K562 (cell line): ENCODE data around the gene BACE1-AS. TPM values are rescaled to one million over a fixed set of nuclear protein-coding genes. Genes with fewer than 3 reads are reported as not detected.

Experiments
- ATF4 ChIP-seq: fragments of 450-650 bp; formaldehyde crosslinking; IDR thresholded peaks from 2 replicates; pipeline ENCODE4 v1.4.0; 2022; ENCODE audit warnings: mild to moderate bottlenecking, moderate library complexity
- BRF2 ChIP-seq: IDR thresholded peaks from 3 replicates; pipeline ENCODE4 v1.6.1; 2011; ENCODE audit warnings: borderline replicate concordance, mild to moderate bottlenecking; ENCODE audit not compliant: insufficient read length, insufficient read depth
- EGR1 ChIP-seq: fragments of 450-650 bp; conservative IDR thresholded peaks from 2 replicates; pipeline ENCODE4 v1.6.1; 2017; ENCODE audit warnings: mild to moderate bottlenecking
- FOXK2 ChIP-seq, 2 experiments: fragments of 450-650 bp; IDR thresholded peaks in 1 of 2; conservative IDR thresholded peaks in 1 of 2; 2 replicates each; pipeline ENCODE4 v1.6.1; 2016; ENCODE audit warnings: low read depth in 2 of 2, mild to moderate bottlenecking in 1 of 2
- HNRNPLL ChIP-seq: fragments of 200-400 bp; formaldehyde crosslinking; IDR thresholded peaks from 2 replicates; pipeline ENCODE4 v1.6.1; 2017; ENCODE audit warnings: low read length, low read depth, mild to moderate bottlenecking; ENCODE audit not compliant: poor library complexity, severe bottlenecking
- KLF6 ChIP-seq: fragments of 250-450 bp; sonication (Bioruptor Pico); IDR thresholded peaks from 2 replicates; pipeline ENCODE4 v1.4.0; 2020; ENCODE audit warnings: mild to moderate bottlenecking, moderate library complexity, borderline replicate concordance
- NFYB ChIP-seq: IDR thresholded peaks from 2 replicates; pipeline ENCODE4 v1.6.1; 2011; ENCODE audit warnings: mild to moderate bottlenecking, moderate library complexity; ENCODE audit not compliant: insufficient read length; ENCODE audit errors: extremely low read depth
- NONO ChIP-seq, 2 experiments: fragments of 200-400 bp in 1 of 2; fragments of 450-650 bp in 1 of 2; formaldehyde crosslinking in 1 of 2; IDR thresholded peaks; 2 replicates each; pipeline ENCODE4 v1.6.1; 2017; ENCODE audit warnings: low read depth in 2 of 2, mild to moderate bottlenecking in 2 of 2, moderate library complexity in 2 of 2, low read length in 1 of 2
- NR2C2 ChIP-seq, 2 experiments: fragments of 200-800 bp in 1 of 2; sonication (Bioruptor generic) in 1 of 2; sonication (generic) in 1 of 2; formaldehyde crosslinking in 1 of 2; IDR thresholded peaks; 2 replicates each; pipeline versions ENCODE4 v1.6.1 to v1.8.0; 2016 to 2022; ENCODE audit warnings: mild to moderate bottlenecking in 1 of 2, missing compliant biosample characterization in 1 of 2, missing genetic modification characterization in 1 of 2, missing genetic modification reagents in 1 of 2
- SOX6 ChIP-seq: fragments of 450-650 bp; IDR thresholded peaks from 2 replicates; pipeline ENCODE4 v1.6.1; 2014; ENCODE audit warnings: mild to moderate bottlenecking
- TCFL5 ChIP-seq: fragments of 250-450 bp; sonication (Bioruptor Pico); conservative IDR thresholded peaks from 2 replicates; pipeline ENCODE4 v1.6.1; 2021; ENCODE audit warnings: mild to moderate bottlenecking, moderate library complexity, matching md5 sums
- ZBTB49 ChIP-seq: sonication (generic); formaldehyde crosslinking; IDR thresholded peaks from 2 replicates; pipeline ENCODE4 v1.8.0; 2022; ENCODE audit warnings: missing genetic modification reagents, mild to moderate bottlenecking, borderline replicate concordance
- ZC3H4 ChIP-seq: sonication (generic); formaldehyde crosslinking; IDR thresholded peaks from 2 replicates; pipeline ENCODE4 v1.9.0; 2021; ENCODE audit warnings: missing genetic modification reagents, borderline replicate concordance
- ZNF830 ChIP-seq: fragments of 250-450 bp; sonication (Bioruptor Pico); IDR thresholded peaks from 2 replicates; pipeline ENCODE4 v1.5.0; 2021; ENCODE audit warnings: mild to moderate bottlenecking
- polyA plus RNA-seq, 8 experiments: library from polyadenylated mRNA; depleted of rRNA in 4 of 8; stranded (reverse) in 5 of 8; unstranded in 3 of 8; fragments of >200 nt; fragmentation: Nextera tagmentation in 2 of 8; fragmentation: Illumina TruSeq in 1 of 8; extraction: Ambion mirVana in 2 of 8; extraction: Trizol in 1 of 8; gene quantifications; 2 replicates each; pipeline versions ENCODE4 v1.2.1 to v1.2.3, GENCODE V29; 2011 to 2014; ENCODE audit warnings: inconsistent platforms in 1 of 8, missing spikeins in 1 of 8
- total RNA-seq, 7 experiments: library from RNA; depleted of rRNA in 6 of 7; stranded (reverse); fragments of >200 nt in 6 of 7; fragmentation: Illumina TruSeq in 2 of 7; extraction: Trizol in 2 of 7; gene quantifications; 2 replicates each; pipeline versions ENCODE4 v1.2.1 to v1.2.3, GENCODE V29; 2011 to 2021; ENCODE audit warnings: low replicate concordance in 1 of 7
- TF ChIP-seq, protein P1 (sequence below), 3 experiments: fragments of 200-800 bp in 1 of 3; fragments of 250-450 bp in 1 of 3; fragments of 450-650 bp in 1 of 3; sonication (Bioruptor Pico) in 1 of 3; sonication (Bioruptor generic) in 1 of 3; formaldehyde crosslinking in 1 of 3; IDR thresholded peaks; 2 replicates each; pipeline versions ENCODE4 v1.6.1 to v1.8.0; 2016 to 2022; ENCODE audit warnings: mild to moderate bottlenecking in 2 of 3, missing genetic modification characterization in 2 of 3, missing compliant biosample characterization in 1 of 3, moderate library complexity in 1 of 3
- TF ChIP-seq, protein P2 (sequence below), 2 experiments: fragments of 450-650 bp in 1 of 2; sonication (generic) in 1 of 2; formaldehyde crosslinking; conservative IDR thresholded peaks; 2 replicates each; pipeline versions ENCODE4 v1.4.0 to v1.8.1; 2020 to 2022; ENCODE audit warnings: mild to moderate bottlenecking in 1 of 2, missing genetic modification reagents in 1 of 2

BACE1-AS gene
- total and polyA plus RNA-seq, 9 of the 15 experiments (the other 6 are each of a cell fraction or from before 2014, with no cell fraction given) = 2.2 to 8.2 (median 3.8) TPM

DNA sequence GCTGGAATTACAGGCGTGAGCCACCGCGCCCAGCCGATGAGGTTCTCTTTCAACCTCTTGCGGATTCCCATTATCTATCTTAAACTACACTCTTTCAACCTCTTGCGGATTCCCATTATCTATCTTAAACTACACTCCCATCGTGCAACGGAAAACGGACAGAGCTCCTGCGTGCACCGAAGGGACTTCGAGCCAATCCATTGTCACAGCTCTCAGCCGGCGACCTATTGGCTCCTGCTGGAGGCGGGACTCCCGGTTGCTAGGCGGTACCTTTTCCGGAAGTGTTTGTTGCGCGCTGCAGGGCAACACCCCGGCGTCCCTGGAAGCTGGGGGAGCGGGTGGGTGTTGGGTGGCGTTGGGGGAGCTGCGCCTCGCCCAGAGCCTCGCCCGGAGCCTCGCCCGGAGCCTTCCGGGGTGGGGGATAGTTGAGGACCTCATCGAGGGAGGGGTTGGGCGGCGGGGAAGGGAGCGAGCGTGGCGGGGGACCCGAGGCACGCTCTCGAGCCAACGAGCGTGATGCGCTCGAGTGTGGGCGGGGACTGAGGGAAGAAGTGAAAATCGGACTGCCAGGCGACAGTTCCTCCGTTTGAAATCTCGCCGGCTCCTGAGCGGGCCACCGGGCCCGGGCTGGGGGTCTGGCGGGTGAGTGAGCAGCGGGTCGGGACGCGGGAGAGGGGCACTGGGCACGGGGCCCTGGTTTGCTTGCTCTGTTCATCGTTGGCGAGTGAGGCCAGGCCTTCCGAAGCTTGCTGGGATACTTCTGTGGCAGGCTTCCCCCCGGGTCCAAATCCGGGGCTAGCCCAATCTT, 36.6 kb downstream of the BACE1-AS start, which contains the start of gene CEP164 (continued):
- TF ChIP-seq KLF6 (peak; percentile 87; the same call in 1 of the 2 replicates), ZNF830 (no peak), NFYB (peak; percentile 95), NR2C2 (CRISPR knock-in tag; IDR thresholded peaks at IDR 0.05) (no peak), NR2C2 (tag; IDR thresholded peaks at IDR 0.05) (peak; percentile 94), TCFL5 (CRISPR knock-in tag) (no peak), ATF4 (CRISPR knock-in tag) (peak; percentile 95), HNRNPLL (peak; percentile 73), EGR1 (peak; percentile 79), ZC3H4 (CRISPR knock-in tag) (no peak), BRF2 (no peak), SOX6 (peak; percentile 59), FOXK2 (conservative IDR thresholded peaks at IDR 0.05 in 1 of 2, IDR thresholded peaks at IDR 0.05 in 1 of 2; ENCODE audit: low read depth in 2 of 2) (peak; percentile 76 to 78), NONO (IDR thresholded peaks at IDR 0.05; ENCODE audit: low read depth in 2 of 2, low read length in 1 of 2) (peak in 1 of 2 experiments; percentile 27; a peak in 1 of 4 replicates), ZBTB49 (CRISPR knock-in tag) (no peak)
- TF ChIP-seq, protein P1, sequence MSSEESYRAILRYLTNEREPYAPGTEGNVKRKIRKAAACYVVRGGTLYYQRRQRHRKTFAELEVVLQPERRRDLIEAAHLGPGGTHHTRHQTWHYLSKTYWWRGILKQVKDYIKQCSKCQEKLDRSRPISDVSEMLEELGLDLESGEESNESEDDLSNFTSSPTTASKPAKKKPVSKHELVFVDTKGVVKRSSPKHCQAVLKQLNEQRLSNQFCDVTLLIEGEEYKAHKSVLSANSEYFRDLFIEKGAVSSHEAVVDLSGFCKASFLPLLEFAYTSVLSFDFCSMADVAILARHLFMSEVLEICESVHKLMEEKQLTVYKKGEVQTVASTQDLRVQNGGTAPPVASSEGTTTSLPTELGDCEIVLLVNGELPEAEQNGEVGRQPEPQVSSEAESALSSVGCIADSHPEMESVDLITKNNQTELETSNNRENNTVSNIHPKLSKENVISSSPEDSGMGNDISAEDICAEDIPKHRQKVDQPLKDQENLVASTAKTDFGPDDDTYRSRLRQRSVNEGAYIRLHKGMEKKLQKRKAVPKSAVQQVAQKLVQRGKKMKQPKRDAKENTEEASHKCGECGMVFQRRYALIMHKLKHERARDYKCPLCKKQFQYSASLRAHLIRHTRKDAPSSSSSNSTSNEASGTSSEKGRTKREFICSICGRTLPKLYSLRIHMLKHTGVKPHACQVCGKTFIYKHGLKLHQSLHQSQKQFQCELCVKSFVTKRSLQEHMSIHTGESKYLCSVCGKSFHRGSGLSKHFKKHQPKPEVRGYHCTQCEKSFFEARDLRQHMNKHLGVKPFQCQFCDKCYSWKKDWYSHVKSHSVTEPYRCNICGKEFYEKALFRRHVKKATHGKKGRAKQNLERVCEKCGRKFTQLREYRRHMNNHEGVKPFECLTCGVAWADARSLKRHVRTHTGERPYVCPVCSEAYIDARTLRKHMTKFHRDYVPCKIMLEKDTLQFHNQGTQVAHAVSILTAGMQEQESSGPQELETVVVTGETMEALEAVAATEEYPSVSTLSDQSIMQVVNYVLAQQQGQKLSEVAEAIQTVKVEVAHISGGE (CRISPR knock-in tag; IDR thresholded peaks at IDR 0.05) = peak in 1 of 3 experiments; percentile 83; a peak in 2 of 6 replicates
- TF ChIP-seq, protein P2, sequence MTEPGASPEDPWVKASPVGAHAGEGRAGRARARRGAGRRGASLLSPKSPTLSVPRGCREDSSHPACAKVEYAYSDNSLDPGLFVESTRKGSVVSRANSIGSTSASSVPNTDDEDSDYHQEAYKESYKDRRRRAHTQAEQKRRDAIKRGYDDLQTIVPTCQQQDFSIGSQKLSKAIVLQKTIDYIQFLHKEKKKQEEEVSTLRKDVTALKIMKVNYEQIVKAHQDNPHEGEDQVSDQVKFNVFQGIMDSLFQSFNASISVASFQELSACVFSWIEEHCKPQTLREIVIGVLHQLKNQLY (CRISPR knock-in tag; conservative IDR thresholded peaks at IDR 0.05) = no peak
